SIG-M5 treated with dmso at 0.1 percent for 504 hours (cell line): ENCODE data around the gene AGK.
"Not testable (repeated sequence)": the region's sequence is repeated elsewhere in the genome, so short reads cannot be mapped to it uniquely, and the experiment has no call there.

Experiments
- DNase-seq: peaks from one replicate; lab custom pipeline; 2025; ENCODE audit not compliant: unreplicated experiment; lab: John Stamatoyannopoulos, UW

AGK gene

GRCh38 chr7:141645188-141645587, 94.0 kb downstream of the AGK start:
- no peak for DNase-seq

GRCh38 chr7:141646826-141647480, 95.7 kb downstream of the AGK start:
- DNase-seq, result no peak

GRCh38 chr7:141647701-141648100, 96.5 kb downstream of the AGK start:
- DNase-seq, result not testable (repeated sequence)

GRCh38 chr7:141648276-141649114, 97.3 kb downstream of the AGK start:
- no peak for DNase-seq

- no peak for DNase-seq
These were observed 98.1 kb downstream of the AGK start for GRCh38 chr7:141649137-141649864.

- peak; percentile 67 for DNase-seq
These were observed 98.8 kb downstream of the AGK start for GRCh38 chr7:141649865-141650634.

GRCh38 chr7:141651417-141651816, 100.2 kb downstream of the AGK start:
- DNase-seq, result no peak

GRCh38 chr7:141652691-141653090, 101.5 kb downstream of the AGK start:
- no peak for DNase-seq

- DNase-seq, result peak; percentile 76
These were observed 103.3 kb downstream of the AGK start for GRCh38 chr7:141654551-141654950.

- no peak for DNase-seq
These were observed 108.3 kb downstream of the AGK start for GRCh38 chr7:141659501-141659900.

GRCh38 chr7:141660259-141660658, 109.0 kb downstream of the AGK start:
- peak; percentile 80 for DNase-seq

- DNase-seq, result peak; percentile 62
These were observed 112.1 kb downstream of the AGK start for GRCh38 chr7:141663081-141663849.

GRCh38 chr7:141664450-141664849, 113.2 kb downstream of the AGK start:
- DNase-seq, result no peak

GRCh38 chr7:141665208-141666035, 114.2 kb downstream of the AGK start:
- no peak for DNase-seq

- DNase-seq, result no peak
These were observed 114.9 kb downstream of the AGK start for GRCh38 chr7:141666071-141666470.

- no peak for DNase-seq
These were observed 117.6 kb downstream of the AGK start for GRCh38 chr7:141668853-141669252.

- DNase-seq, result peak; percentile 86
These were observed 120.7 kb downstream of the AGK start for GRCh38 chr7:141671705-141672496.

GRCh38 chr7:141673346-141673745, 122.1 kb downstream of the AGK start:
- DNase-seq, result no peak
